NCI-H2196 treated with DMSO at 0.1 percent for 48 hours (cell line): ENCODE results near the gene PEX1.
A peak's percentile ranks its signal among the peaks of the same experiment; 100 is the strongest.
"Not testable (repeated sequence)": the region's sequence is repeated elsewhere in the genome, so short reads cannot be mapped to it uniquely, and the experiment has no call there.

ENCODE experiments used
- DNase-seq: peaks from one replicate; lab custom pipeline; 2025; ENCODE audit not compliant: unreplicated experiment; lab: John Stamatoyannopoulos, UW

PEX1 gene

DNA sequence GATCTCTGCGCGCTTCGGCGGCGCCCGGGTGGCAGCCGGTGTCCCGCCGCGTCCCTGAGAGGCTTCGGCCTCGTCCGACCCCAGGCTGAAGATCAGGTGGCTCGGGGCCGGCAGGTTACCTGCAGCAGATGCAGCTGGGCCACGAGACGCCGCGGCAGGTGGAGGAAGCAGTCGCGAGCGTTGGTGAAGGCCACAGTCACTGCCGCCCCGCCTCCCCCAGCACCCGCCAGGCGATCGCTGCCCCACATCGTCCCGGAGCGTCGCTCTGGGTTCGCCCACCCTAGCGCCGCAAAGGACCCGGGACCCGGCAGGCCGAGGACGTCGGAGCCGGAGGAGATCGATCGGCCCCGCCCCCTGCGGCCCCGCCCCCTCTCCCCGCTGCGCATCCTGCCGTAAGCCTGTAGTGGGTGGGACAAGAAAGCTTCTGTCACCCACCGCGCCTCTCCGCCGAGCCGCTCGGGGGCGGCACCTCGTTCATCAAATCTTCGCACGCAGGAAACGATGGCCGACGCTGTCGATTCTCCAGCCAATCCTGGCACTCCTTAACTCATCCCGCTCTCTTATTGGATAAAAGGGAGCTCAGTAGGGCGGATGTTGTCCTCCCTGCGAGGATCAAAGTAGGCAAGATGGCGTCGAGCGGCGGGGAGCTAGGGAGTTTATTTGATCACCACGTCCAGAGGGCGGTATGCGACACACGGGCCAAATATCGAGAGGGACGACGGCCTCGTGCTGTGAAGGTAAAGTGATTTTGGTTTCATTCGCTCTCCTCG, at the start of gene PEX1, which contains the start of gene RBM48:
Gene PEX1 (minus strand): TSS at position 333 of the 770 bp plus-strand sequence. CDS start 85 bp downstream, at position 248.
Gene RBM48 (plus strand): TSS at position 608 of the 770 bp plus-strand sequence. CDS start 19 bp downstream, at position 627.
- DNase-seq, result peak; percentile 100

DNA sequence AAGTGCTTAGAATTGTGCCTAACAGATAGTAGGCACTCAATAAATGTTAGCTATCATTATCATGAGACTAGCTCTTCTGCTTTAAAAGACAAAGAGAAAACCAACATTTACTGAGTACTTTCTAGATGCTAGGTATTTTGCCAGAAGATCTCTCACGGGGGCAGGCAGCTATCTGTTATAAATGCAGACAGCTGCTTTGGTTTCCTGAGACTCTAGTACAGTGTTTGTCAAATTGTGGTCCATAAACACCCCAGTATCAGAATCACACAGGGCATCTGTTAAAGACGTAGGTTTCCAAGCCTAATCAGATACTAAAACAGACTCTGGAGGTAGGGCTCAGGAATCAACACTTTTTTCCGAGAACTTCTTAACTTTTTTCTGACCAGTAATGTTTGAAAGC, 48.0 kb upstream of the PEX1 start:
- no peak for DNase-seq

DNA sequence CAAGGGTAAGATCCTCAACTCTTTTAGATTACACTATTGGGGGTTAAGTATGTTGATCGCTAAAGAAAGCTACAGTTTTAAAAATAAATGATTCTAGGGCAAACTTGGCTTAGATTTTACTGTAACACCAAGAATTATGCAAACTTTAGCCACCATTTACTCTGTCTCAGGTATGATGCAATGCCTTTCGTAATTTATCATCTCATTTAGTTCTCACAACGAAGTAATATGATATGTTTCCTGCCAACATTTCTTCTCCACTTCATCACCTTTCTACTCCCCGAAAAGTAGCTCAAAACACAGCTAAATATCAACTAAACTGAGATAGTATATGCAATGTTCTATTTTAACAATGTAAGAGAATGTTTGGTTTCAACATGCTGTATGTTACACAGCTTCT, 40.8 kb upstream of the PEX1 start:
- no peak for DNase-seq

DNA sequence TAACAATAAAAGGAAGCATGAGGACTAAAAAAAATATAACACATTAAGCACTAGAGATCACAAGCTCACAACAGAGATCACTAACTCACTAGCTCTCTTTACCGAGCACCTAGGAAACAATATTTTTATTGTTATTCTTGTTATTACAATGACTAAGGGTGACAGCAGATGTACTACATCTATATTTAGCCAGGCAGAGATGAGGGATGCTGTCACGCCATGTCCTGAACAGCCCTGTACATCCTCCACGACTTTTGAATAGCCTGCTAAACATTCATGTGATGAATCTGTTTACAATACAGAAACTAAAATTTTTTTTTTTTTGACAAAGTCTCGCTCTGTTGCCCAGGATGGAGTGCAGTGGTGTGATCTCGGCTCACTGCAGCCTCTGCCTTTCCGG, 39.1 kb upstream of the PEX1 start:
- DNase-seq, result no peak

DNA sequence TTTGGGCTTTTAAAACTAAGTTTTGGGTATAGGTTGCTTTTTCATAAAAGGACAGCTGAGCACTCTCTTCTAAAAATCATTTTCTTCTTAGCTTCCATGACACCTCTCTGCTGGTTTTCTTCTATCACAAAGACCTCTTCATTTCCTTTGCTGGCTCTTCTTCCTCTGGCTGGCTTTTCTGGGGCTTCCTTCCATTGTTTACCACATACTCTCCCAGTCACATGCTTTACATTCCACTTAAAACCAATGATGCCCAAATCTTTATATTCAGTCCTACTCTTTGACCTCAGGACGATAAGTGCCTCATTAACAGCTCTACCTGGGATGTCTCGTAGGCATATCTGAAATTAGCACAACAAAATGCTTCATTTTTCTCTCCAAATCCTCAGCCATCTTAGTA, 35.0 kb upstream of the PEX1 start:
- DNase-seq, result no peak

DNA sequence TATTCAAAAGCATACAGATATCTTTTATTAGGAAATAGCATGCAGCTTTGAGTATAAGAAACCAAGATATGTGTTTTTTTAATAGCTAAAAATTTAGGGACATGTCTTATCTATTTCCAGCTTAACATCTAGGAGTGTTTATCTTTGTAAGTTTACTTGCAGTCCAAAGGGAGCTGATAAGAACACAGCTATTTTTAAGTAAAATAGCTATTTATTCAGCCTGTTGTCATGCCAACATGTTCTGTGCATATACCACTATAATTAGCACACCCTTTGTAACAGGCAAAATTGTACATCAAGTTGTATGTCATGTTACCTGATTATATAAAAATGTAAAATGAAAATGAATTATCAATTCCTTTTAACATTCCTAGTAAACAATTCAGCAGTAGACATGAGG, 32.3 kb upstream of the PEX1 start:
- DNase-seq, result no peak

DNA sequence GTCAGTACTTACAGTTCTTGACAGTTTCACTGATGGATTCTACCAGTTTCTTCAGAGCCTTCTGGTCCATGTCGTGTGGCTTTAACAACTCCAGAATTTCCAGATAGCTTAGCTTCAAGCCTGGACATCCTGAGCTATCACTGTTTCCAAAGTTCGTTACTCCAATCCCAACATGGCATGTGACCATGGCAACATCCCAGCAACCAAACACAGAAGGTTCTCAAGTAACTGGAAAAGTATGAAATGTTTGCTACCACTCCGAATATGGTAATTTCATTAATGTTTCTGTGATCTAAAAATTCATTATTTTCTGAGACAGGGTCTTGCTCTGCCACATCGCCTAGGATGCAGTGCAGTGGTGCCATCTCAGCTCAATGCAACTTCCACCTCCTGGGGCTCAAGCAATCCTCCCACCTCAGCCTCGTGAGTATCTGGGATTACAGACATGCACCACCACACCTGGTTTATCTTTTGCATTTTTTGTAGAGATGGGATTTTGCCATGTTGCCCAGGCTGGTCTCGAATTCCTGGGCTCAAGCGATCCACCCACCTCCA, 29.6 kb upstream of the PEX1 start:
- DNase-seq, result no peak

DNA sequence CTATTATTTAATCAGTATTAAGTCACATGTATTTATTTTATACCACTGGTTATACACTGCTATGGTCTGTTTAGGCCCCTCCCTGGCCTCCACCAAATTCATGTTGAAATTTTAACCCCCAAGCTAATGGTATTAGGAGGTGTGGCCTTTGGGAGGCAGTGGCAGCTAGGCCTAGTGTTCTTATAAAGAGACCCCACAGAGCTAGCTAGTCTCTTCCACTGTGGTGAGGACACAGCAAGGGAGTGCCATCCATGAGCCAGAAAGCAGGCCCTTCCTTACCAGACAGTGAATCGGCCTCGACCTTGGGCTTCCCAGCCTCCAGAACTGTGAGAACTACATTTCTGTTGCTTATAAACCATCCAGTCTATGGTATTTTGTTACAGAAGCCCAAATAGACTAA, 28.9 kb upstream of the PEX1 start:
- DNase-seq, result no peak

DNA sequence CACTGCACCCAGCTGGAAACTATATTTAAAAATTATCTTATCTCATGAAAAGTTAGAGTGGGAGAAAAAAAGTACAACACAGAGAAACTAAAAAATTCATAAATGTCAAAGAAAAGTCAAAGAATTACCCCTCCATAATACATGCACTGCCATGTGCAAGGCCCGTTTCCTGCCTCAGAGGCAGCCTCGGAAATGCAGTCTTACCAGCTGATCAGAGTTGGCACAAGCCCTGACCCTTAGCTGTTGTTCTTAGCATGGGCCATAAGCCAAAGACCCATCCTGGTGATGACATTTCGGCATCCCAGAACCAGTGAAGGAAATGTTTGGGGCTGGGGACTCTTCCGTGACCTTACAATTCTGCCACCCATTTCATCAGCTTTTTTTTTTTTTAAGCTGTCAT, 21.9 kb upstream of the PEX1 start:
- DNase-seq, result no peak

DNA sequence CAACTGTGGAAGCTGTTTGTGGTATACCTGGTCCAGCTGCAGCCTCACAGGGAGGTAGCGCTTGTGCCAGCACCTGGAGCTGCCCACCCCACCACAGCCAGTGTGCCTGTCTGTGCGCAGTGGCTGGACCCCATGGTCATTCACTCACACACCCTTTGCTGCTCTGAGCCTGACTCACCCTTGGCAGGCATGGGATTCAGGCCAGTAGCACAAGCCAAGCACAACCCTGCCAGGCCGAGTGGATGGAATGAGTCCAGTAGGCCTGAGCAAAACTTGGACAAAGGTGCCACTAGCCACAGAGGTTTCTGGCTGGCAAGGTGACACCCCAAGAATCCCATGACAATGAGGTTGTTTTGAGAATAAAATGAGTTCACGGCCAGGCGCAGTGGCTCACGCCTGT, 19.3 kb upstream of the PEX1 start:
- no peak for DNase-seq

DNA sequence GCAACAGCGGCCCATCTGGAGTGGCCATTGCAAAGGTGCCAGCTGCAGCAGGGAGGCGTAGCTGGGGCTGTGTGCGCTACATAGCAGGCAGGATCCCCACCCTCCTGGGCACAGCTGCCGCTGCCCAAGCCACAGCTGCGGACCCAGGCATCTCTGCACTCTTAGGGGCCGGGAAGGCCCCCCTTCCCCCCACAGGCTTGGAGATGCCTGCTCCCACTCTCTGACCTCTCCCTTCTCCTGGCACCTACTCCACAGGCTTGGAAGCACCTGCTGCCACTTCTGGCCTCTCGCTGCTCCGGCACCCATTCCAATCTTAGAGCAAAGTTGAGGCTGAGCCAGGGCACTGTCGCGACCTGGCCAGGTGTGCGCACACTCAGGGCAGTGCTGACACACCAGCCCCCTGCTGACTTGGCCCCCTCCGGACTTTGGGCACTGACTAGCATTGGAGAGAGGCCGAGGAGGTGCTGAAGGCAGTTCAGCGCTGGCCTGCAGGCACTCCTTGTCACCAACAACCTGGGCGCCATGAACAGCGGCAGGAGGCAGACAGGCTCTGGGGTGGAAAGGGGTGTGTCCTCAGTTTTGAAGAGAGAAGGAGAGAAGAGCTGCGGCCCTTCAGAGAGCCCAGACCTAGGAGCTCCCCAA, 18.7 kb upstream of the PEX1 start:
- DNase-seq, result no peak

DNA sequence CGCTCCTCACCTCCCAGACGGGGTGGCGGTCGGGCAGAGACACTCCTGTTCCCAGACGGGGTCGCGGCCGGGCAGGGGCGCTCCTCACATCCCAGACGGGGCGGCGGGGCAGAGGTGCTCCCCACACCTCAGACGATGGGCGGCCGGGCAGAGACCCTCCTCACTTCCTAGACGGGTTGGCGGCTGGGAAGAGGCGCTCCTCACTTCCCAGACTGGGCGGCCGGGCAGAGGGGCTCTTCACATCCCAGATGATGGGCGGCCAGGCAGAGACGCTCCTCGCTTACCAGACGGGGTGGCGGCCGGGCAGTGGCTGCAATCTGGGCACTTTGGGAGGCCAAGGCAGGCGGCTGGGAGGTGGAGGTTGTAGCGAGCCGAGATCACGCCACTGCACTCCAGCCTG, 16.8 kb upstream of the PEX1 start:
- not testable (repeated sequence) for DNase-seq

DNA sequence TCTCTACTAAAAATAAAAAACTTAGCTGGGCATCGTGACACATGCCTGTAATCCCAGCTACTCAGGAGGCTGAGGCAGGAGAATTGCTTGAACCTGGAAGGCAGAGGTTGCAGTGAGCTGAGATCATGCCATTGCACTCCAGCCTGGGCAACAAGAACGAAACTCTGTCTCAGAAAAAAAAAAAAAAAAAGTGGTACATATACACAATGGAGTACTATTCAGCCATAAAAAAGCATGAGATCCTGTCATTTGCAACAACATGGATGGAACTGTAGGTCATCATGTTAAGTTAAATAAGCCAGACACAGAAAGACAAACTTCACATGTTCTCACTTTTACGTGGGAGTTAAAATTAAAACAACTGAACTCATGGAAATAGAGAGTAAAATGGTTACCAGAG, 15.2 kb upstream of the PEX1 start:
- DNase-seq, result not testable (repeated sequence)

DNA sequence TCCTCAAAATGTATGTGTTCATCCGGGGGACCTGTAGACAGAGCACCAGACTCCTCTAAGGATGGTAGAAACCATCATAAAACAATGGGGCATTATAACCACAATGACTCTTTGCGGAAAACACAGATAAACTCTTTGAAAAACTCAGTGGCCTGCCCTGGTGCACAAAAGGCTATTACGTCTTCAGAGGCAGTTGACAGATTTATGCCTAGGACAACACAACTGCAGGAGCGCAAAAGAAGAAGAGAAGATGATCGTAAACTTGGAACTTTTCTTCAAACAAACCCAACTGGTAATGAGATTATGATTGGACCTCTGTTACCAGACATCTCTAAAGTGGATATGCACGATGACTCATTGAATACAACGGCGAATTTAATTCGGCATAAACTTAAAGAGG, 6.3 kb upstream of the PEX1 start:
- DNase-seq, result no peak

DNA sequence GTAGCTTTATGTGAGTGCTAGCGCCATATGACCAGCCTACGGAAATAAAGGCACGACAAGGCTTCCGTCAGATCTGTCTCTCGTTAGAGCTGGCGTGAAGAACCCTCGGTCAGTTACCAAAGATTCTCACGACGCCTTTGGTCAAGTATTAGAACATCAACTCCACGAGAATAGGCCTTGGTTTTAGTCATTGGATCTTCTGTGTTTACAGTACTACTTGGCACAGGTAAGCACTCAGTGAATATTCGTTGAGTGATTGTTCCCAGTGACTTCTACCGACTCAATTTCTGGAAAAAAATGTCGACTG, 591 bp upstream of the PEX1 start:
- no peak for DNase-seq

DNA sequence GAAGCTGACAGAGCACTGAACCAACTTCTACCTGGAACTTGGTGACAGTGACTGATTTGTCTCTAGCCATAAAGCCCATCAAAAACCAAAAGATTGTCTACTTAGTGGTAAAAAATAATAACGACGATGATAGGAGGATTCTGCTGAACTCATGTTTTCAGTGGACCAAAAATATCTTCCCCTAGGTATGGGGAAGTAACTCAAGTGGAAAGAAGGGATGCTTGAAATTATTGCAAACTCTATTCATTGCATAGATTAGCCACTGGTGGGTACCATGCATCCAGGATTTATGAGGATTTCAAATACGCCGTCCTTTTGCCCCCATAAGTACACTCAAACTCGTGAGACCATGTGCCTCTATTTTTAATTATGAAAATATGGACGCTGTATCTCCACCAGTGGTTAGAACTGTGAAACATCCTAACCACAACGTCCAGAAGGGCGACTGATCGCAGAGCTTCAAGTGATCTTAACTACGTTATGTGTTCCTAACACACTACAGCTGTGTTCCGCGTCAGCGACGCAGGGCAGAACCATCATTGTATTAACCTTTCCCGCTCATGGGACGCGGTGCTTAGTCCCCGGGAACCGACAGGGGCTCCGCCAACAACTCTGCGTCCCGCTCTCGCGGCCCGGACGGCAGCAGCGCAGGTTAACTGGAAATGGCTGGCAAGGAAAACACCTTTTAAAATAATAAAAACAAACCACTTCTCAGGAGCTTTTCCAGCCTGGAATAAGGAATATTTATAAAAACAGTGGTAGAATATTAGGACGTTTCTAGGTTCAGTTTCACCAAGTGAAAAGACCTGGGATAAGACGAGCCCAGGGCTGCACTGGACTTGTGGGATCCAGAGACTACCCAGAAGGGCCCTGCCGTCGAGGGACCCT, 776 bp downstream of the PEX1 start:
- no peak for DNase-seq

DNA sequence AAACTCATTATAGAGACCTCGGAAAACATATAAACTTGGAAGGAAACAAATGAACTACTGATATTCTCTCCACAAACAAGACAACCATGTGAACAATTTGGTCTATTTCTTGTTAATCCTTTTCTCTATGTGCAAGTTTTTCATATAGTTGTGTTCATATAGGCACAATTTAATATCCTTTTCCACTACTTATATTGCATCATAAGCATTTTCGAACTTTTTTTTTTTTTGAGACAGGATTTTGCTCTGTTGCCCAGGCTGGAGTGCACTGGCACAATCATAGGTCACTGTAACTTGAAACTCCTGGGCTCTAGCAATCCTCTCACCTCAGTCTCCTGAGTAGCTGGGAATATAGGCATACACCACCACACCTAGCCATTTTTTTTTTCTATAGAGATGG, 5.2 kb downstream of the PEX1 start:
- DNase-seq, result no peak

DNA sequence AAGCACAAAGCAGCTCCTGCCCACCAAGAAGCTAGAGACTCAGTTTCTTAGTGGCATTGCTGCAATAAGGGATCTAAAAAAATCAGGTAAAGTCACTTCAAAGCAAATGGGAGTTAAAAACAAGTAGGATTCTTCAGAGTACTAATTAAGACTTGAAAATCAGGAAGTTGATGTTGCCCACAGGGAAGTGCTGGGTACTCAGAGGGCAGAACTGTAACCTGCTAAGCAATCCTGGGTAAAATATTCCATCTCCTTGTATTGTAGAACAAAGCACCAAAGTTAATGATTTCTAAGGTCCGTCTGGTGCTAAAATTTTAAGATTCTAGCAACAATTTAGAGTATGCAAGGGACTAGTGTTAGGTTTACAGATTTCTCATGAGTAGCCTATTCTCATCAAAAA, 8.3 kb downstream of the PEX1 start:
- no peak for DNase-seq

DNA sequence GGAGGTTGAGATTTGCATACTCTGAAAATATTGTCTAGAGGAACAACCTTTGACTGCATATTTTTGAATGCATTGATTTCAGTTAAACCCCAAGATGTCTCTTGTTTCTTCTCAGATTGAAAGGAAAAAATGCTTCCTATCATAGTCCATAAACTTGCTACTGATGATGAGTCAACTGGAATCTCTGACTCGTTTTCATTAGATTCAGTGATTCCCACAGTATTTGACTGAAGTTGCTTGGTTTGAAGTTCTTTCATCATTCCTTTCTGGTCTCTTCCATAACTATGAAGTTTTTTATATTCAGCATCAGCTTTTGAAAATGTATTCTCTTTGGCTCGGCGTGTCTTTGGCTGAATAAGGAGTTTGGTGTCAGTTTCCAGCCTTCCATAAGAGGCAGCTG, 10.7 kb downstream of the PEX1 start:
- no peak for DNase-seq

DNA sequence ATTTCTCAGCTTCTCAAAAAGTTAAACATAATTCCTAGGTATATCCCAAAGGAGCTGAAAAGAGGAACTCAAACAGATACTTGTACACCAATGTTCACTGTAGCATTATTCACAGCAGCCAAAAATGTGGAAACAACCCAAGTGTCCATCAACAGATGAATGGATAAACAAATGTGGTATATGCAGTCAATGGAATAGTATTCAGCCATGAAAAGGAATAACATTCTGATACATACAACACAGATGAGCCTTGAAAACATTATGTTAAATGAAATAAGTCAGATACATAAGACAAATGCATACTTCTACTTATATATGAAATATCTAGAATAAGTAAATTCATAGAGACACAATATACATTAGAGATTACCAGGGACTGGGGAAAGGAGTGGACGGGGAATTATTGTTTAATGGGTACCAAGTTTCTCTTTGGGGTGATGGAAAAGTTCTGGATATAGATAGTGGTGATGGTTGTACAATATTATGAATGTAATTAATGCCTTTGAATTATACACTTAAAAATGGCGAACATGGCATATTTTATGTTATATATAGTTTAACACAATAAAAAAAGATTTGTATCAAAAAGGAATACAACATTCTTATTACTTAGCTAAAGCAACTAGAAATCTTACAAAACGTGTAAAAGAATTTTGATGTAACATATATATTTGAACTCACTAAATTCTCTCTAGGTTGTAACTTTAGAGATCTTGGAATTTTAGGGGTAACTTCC, 15.0 kb downstream of the PEX1 start:
- DNase-seq, result no peak

DNA sequence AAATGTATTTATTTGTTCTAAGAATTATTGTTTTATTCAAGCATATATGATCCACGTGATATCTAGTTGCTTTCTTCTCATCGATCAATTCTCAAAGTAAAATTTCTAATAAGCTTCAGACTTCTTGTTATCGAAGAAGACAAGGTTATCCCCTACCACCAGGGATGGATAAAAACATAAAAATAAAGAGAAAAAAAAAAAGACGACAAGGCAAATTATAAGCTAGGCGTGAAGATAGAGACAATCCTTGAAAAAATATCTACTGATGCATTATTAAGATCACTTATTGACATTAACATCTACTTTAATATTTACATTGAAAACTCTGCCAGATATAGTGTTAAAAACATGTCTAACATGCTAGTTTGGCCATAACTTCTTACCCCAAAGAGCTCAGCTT, 19.4 kb downstream of the PEX1 start:
- no peak for DNase-seq
